ENCODE data around the gene APRT.

DNA sequence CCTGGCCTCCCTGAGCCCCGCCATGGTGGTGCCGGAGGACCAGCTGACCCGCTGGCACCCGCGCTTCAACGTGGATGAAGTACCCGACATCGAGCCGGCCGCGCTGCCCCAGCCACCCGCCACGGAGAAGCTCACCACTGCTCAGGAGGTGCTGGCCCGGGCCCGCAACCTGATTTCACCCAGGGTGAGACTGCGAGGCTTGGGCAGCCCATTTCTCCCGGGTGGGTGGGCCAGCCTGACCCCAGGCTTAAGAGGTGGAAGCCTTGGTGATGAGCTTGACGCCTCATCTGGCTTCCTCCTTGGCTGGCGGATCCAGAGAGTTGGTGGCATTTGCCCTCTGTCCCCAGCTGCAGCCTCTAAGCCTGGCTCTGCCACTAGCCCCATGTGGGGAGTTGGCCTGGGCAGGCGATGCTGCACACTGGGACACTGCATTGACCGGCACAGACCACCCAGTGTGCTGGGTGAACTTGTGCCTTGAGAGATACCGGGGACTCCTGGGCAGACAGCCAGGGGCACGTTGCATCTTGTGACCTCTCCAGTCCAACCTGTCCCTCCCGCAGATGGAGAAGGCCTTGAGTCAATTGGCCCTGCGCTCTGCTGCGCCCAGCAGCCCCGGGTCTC is 5.1 kb downstream of the APRT start:
- TF ChIP-seq POLR2AphosphoS5 (IDR thresholded peaks at IDR 0.05; ENCODE audit: low read depth, low read length) (no peak), TAF1 (IDR thresholded peaks at IDR 0.05; ENCODE audit: low read depth, low read length) (no peak), POLR2A (IDR thresholded peaks at IDR 0.05; ENCODE audit: low read depth, low read length) (no peak), PAX5 (IDR thresholded peaks at IDR 0.05; ENCODE audit: insufficient read depth, low read length, severe bottlenecking) (no peak)
